ENCODE measurements around the gene LRMDA. TPM values are rescaled to one million over a fixed set of nuclear protein-coding genes. Genes with fewer than 3 reads are reported as not detected.
A peak's percentile ranks its signal among the peaks of the same experiment; 100 is the strongest.

The LRMDA gene
- total RNA-seq, 6 donors from 2014 or later: 12.8 to 185 (median 18.1) TPM

- ATAC-seq (ENCODE audit: low FRiP score in 2 of 2): no peak
- no peaks in the 10 kb centered on the region for H3K36me3 ChIP-seq
- H3K27ac ChIP-seq: no peak overlapping the region
- WGBS, 2 donors: 85 to 94% methylated on average over 5 of the region's 5 CpGs
- H3K4me3 ChIP-seq: no peak overlapping the region
- no peaks in the 10 kb centered on the region for H3K9me3 ChIP-seq
- TF ChIP-seq POLR2A (IDR thresholded peaks at IDR 0.05): no peak
- TF ChIP-seq, protein P1, sequence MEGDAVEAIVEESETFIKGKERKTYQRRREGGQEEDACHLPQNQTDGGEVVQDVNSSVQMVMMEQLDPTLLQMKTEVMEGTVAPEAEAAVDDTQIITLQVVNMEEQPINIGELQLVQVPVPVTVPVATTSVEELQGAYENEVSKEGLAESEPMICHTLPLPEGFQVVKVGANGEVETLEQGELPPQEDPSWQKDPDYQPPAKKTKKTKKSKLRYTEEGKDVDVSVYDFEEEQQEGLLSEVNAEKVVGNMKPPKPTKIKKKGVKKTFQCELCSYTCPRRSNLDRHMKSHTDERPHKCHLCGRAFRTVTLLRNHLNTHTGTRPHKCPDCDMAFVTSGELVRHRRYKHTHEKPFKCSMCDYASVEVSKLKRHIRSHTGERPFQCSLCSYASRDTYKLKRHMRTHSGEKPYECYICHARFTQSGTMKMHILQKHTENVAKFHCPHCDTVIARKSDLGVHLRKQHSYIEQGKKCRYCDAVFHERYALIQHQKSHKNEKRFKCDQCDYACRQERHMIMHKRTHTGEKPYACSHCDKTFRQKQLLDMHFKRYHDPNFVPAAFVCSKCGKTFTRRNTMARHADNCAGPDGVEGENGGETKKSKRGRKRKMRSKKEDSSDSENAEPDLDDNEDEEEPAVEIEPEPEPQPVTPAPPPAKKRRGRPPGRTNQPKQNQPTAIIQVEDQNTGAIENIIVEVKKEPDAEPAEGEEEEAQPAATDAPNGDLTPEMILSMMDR (IDR thresholded peaks at IDR 0.05): no peak
- no peak for TF ChIP-seq POLR2AphosphoS5 (IDR thresholded peaks at IDR 0.05)
- no peak for TF ChIP-seq EP300 (IDR thresholded peaks at IDR 0.05)
- no peak for DNase-seq
- H3K27me3 ChIP-seq: no peaks in the 10 kb centered on the region
- H3K4me1 ChIP-seq: peaks cover 0 to 6% (median 3%) of the 10 kb centered on the region in 4 donors
Observed at GRCh38 chr10:75902816-75903215, 471.4 kb downstream of the LRMDA start.

DNA sequence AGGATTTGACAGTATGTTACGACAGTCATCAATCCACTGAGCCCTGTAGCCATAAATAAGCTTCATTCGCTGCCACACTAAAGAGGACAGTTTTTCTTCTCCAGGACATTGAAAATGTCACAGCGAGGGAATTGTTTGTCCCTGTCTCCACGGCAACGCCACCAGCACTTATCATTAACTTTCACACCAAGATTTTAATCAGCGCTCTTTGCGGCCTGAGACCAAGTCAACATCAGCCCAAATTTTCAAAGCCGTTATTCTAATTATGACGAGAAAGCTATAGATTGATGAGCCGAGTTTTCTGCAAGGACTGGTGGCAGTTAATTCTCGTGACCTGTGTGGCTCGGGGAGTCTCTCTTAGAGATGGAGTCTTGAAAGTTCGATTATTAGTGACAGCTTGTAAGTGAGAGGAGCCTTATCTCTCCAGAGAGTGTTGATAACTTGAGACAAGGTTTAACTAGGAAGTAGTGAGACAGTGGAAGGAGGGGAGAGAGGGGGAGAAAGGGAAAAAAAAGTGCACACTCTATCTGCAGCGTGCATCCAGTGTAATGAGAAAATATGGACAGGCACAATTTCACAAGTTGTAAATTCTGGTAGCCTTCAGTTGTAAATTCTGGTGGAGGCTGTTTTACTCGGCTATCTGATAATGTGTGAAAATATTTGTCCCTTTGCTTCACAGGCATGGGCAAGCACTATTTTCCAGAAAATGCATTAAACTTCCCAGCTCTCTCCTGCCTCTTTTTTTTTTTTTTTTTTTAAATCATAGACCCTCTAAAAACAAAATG lies 473.3 kb downstream of the LRMDA start:
- H3K4me3 ChIP-seq: no peak overlapping the region
- ATAC-seq (ENCODE audit: low FRiP score in 2 of 2) (no peak), DNase-seq (no peak)
- H3K27me3 ChIP-seq: no peaks in the 10 kb centered on the region
- whole genome bisulfite sequencing, 2 donors: 52 to 59% methylated on average over 15 of the region's 15 CpGs
- TF ChIP-seq, protein P1 (IDR thresholded peaks at IDR 0.05): no peak
- TF ChIP-seq POLR2AphosphoS5 (IDR thresholded peaks at IDR 0.05) (no peak), POLR2A (IDR thresholded peaks at IDR 0.05) (no peak), EP300 (IDR thresholded peaks at IDR 0.05) (no peak)
- H3K4me1 ChIP-seq: peaks cover 0 to 2% (median 0%) of the 10 kb centered on the region in 4 donors
- no peaks in the 10 kb centered on the region for H3K9me3 ChIP-seq
- H3K27ac ChIP-seq: no peak overlapping the region
- H3K36me3 ChIP-seq: no peaks in the 10 kb centered on the region

DNA sequence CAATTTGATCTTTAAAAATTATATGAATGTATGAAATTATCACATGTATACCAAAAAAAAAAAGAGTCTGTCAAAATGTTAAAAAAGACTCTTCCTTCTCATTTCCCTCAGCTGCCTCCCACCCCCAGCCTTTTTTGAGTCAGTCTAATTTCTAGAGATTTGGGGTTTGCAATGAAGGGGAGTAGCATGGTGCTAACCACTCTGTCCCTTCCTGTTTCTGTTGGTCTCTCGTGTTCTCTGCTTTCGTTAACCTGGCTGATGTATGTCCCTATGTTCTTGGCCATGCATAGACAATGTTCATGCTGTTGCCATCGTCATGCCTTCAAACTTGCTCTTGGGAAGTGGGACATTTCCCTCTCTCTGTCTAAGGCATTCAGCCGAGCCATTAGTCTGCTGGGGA lies 474.1 kb downstream of the LRMDA start:
- no peak overlapping the region for H3K4me3 ChIP-seq
- H3K27ac ChIP-seq: no peak overlapping the region
- no peaks in the 10 kb centered on the region for H3K9me3 ChIP-seq
- ATAC-seq (ENCODE audit: low FRiP score in 2 of 2) (no peak), DNase-seq (no peak)
- no peaks in the 10 kb centered on the region for H3K36me3 ChIP-seq
- WGBS, 2 donors: 88 to 95% methylated on average over 4 of the region's 4 CpGs
- no peak for TF ChIP-seq POLR2A (IDR thresholded peaks at IDR 0.05)
- TF ChIP-seq, protein P1 (IDR thresholded peaks at IDR 0.05): no peak
- TF ChIP-seq EP300 (IDR thresholded peaks at IDR 0.05): no peak
- no peak for TF ChIP-seq POLR2AphosphoS5 (IDR thresholded peaks at IDR 0.05)
- H3K4me1 ChIP-seq: peaks cover 0 to under 1% (median 0%) of the 10 kb centered on the region in 4 donors
- no peaks in the 10 kb centered on the region for H3K27me3 ChIP-seq

DNA sequence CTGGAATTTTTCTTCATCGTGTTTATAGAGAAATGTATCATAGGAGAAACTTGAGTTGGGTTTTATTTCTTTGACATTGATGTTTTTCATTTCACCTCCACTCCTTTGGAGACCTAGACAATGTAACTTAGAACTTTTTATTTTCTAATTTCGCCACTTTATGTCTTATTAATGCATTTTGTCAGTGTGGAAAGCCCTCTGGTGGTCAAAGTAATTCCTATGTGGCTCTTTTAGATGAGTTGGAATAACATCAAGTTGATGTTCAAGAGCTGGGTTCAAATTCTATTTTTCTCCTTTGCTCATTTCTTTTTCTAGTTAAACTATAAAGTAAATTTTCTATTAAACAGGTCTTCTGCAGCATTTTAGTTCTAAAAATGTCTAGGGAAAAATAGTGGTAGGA lies 478.6 kb downstream of the LRMDA start:
- H3K4me3 ChIP-seq: no peak overlapping the region
- no peaks in the 10 kb centered on the region for H3K36me3 ChIP-seq
- no peak overlapping the region for H3K27ac ChIP-seq
- ATAC-seq (ENCODE audit: low FRiP score in 2 of 2): no peak
- DNase-seq: no peak
- 72 to 78% methylated on average over 2 of the region's 2 CpGs for WGBS, 2 donors
- TF ChIP-seq POLR2AphosphoS5 (IDR thresholded peaks at IDR 0.05): no peak
- TF ChIP-seq, protein P1 (IDR thresholded peaks at IDR 0.05): peak in 4 of 6 experiments; percentile 29 to 54 (median 51)
- H3K4me1 ChIP-seq: peaks cover 0 to 2% (median 0%) of the 10 kb centered on the region in 4 donors
- no peaks in the 10 kb centered on the region for H3K9me3 ChIP-seq
- no peaks in the 10 kb centered on the region for H3K27me3 ChIP-seq

- no peaks in the 10 kb centered on the region for H3K27me3 ChIP-seq
- no peaks in the 10 kb centered on the region for H3K36me3 ChIP-seq
- H3K27ac ChIP-seq: no peak overlapping the region
- ATAC-seq (ENCODE audit: low FRiP score in 2 of 2): no peak
- TF ChIP-seq POLR2AphosphoS5 (IDR thresholded peaks at IDR 0.05): no peak
- TF ChIP-seq, protein P1 (IDR thresholded peaks at IDR 0.05): no peak
- TF ChIP-seq EP300 (IDR thresholded peaks at IDR 0.05): no peak
- no peak for TF ChIP-seq POLR2A (IDR thresholded peaks at IDR 0.05)
- H3K9me3 ChIP-seq: no peaks in the 10 kb centered on the region
- 83 to 88% methylated on average over 2 of the region's 2 CpGs for WGBS, 2 donors
- no peak overlapping the region for H3K4me3 ChIP-seq
- peaks cover 0 to 2% (median 0%) of the 10 kb centered on the region in 4 donors for H3K4me1 ChIP-seq
- DNase-seq: no peak
Observed at GRCh38 chr10:75911426-75911825, 480.0 kb downstream of the LRMDA start.
